GM13976 (cell line): ENCODE measurements around the gene LRRFIP2.
A peak's percentile ranks its signal among the peaks of the same experiment; 100 is the strongest.
"Not testable (repeated sequence)": the region's sequence is repeated elsewhere in the genome, so short reads cannot be mapped to it uniquely, and the experiment has no call there.

ENCODE experiments used
- DNase-seq: peaks from one replicate; pipeline ENCODE4 v3.0.0; 2012; ENCODE audit warnings: low spot score
- in situ Hi-C: fragments of 300-500 bp; cut with MboI; formaldehyde crosslinking; loops from one replicate; pipeline ENCODE4 v1.12.0; 2022; ENCODE audit warnings: low sequenced_read_pairs, mixed read lengths, inconsistent platforms; ENCODE audit not compliant: unreplicated experiment
- TF ChIP-seq, protein P1 (sequence below): IDR thresholded peaks from 2 replicates; pipeline ENCODE4 v1.5.1; 2012; ENCODE audit warnings: borderline replicate concordance, mild to moderate bottlenecking; ENCODE audit not compliant: insufficient read depth; ENCODE audit errors: extremely low read depth, missing control alignments, control extremely low read depth

The LRRFIP2 gene

DNA sequence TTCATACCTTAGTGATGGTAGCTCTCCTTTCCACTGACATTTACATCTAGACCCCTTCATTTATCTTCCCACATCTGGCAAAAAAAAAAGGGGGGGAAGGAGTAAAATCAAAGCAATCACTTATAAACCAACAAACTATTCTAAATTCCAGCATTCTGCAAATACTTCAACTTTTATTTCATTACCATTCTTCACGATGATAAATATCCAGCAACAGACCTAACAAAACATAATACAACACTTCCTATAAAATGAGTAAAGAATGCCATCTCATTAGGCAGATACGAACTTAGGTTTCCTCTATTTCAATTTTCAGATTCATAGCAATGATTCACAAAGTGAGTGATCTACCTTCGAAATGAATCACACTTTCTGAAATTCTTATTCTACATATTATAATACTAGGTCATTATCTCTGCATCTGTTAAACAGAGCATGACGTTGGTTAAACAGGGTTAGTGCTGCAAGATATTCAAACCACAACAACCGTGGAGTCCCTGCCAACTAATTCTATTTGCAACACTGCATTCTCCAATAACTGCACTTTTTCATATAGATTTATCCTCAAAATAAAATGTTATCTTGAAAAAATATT, at the start of gene LRRFIP2:
Gene LRRFIP2, minus strand, starts transcription at position 51 of the 595 bp plus-strand sequence. CDS start 25,599 bp downstream, outside the sequence.
- DNase-seq, result peak; percentile 57
- in situ Hi-C loops, result no loop called here
- TF ChIP-seq, protein P1, sequence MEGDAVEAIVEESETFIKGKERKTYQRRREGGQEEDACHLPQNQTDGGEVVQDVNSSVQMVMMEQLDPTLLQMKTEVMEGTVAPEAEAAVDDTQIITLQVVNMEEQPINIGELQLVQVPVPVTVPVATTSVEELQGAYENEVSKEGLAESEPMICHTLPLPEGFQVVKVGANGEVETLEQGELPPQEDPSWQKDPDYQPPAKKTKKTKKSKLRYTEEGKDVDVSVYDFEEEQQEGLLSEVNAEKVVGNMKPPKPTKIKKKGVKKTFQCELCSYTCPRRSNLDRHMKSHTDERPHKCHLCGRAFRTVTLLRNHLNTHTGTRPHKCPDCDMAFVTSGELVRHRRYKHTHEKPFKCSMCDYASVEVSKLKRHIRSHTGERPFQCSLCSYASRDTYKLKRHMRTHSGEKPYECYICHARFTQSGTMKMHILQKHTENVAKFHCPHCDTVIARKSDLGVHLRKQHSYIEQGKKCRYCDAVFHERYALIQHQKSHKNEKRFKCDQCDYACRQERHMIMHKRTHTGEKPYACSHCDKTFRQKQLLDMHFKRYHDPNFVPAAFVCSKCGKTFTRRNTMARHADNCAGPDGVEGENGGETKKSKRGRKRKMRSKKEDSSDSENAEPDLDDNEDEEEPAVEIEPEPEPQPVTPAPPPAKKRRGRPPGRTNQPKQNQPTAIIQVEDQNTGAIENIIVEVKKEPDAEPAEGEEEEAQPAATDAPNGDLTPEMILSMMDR, result no peak

DNA sequence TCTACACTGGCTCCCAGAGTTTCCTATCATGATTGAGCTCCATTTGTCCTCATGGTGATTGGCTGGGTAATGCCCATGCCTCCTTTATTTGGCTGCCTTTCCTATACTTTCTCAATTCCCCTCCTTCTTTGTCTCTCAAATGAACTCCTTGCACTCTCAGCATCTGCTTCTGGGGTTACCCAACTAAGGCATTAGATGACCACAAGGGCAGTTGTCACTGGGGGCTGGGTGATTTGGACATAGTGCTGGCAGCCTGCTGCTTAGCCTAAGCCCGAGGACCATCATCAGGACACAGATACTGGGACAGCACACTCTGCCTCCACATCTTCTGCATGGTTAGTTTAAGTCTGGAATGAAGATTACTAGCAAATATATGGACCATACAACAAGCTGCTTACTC, 49.2 kb upstream of the LRRFIP2 start:
- DNase-seq, result no peak
- TF ChIP-seq, protein P1, result no peak
- in situ Hi-C loops, result loop anchor here (25.0 kb wide), 1 partner anchor 486 kb away; no protein-coding TSS in a partner anchor

- in situ Hi-C loops, result loop anchor here (25.0 kb wide), 1 partner anchor 486 kb away; no protein-coding TSS in a partner anchor
- no peak for DNase-seq
These were observed 48.8 kb upstream of the LRRFIP2 start for GRCh38 chr3:37223141-37223558.

GRCh38 chr3:37222542-37222941, 48.2 kb upstream of the LRRFIP2 start:
- not testable (repeated sequence) for DNase-seq
- in situ Hi-C loops, result loop anchor here (25.0 kb wide), 1 partner anchor 485 kb away; no protein-coding TSS in a partner anchor

More at GRCh38 chr3:37223141-37223558, 48.8 kb upstream of the LRRFIP2 start:
- TF ChIP-seq, protein P1, result no peak

- in situ Hi-C loops, result loop anchor here (25.0 kb wide), 1 partner anchor 484 kb away; no protein-coding TSS in a partner anchor
- TF ChIP-seq, protein P1, result no peak
- no peak for DNase-seq
These were observed 47.0 kb upstream of the LRRFIP2 start for GRCh38 chr3:37221407-37221806.

DNA sequence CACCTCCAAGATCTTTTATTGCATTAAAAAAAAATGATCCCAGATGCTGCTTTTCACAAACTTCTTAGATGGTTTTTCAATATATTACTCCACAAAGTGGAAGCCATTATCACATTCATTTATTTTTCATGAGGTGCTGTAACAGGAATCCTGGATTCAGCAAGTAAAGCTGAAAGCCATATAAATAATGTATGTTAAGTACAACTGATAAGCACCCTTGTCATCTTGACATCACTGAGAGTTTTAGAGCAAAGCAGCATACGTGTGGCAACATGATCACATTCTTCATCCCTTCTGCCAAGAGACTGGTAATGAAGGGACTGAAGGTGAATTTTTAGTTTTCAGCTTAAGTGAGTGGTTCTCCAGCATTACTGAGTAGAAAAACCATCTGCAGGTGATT, 44.9 kb upstream of the LRRFIP2 start:
- in situ Hi-C loops, result loop anchor here (25.0 kb wide), 1 partner anchor 482 kb away; no protein-coding TSS in a partner anchor
- DNase-seq, result no peak
- TF ChIP-seq, protein P1, result no peak

DNA sequence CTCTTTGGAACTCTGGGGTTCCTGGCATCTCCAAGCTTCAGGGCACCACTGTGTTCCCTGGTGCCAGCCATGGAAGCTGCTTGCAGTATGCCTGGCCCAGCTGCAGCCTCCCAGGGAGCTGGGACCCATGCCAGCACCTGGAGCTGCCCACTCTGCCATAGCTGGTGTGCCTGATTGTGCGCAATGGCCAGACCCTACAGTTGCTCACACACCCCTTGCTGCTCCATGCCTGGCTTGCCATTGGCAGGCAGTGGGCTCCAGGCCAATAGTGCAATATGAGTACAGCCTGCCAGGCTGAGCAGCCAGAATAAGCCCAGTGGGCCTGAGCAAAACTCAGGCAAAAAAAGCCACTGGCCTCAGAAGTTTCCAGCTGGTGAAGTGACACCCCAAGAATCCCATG, 43.8 kb upstream of the LRRFIP2 start:
- TF ChIP-seq, protein P1, result no peak
- no peak for DNase-seq
- in situ Hi-C loops, result loop anchor here (25.0 kb wide), 1 partner anchor 481 kb away; no protein-coding TSS in a partner anchor
